MM.1S (cell line): ENCODE results near the gene RGS7.

ENCODE experiments used
- DNase-seq: peaks from one replicate; pipeline ENCODE4 v3.0.0-alpha.2; 2015
- H2AFZ ChIP-seq: fragments of 300-600 bp; sonication (generic); 2 replicates; pipeline ENCODE4 v1.6.0; 2016; ENCODE audit warnings: antibody characterized with exemption, low read length
- H3F3A ChIP-seq: fragments of 300-600 bp; sonication (generic); 2 replicates; pipeline ENCODE4 v1.6.1; 2016; ENCODE audit warnings: mild to moderate bottlenecking, antibody characterized with exemption, low read length, moderate library complexity, mixed read lengths; ENCODE audit not compliant: insufficient read depth
- H3K27ac ChIP-seq: fragments of 300-600 bp; sonication (generic); 2 replicates; pipeline ENCODE4 v1.5.1; 2016; ENCODE audit warnings: mild to moderate bottlenecking, low read length
- H3K27me3 ChIP-seq: fragments of 300-600 bp; sonication (generic); replicated peaks from 2 replicates; pipeline ENCODE4 v1.6.0; 2016; ENCODE audit warnings: low read length; ENCODE audit not compliant: insufficient read depth
- H3K36me3 ChIP-seq: fragments of 300-600 bp; sonication (generic); replicated peaks from 2 replicates; pipeline ENCODE4 v1.6.1; 2016; ENCODE audit warnings: mild to moderate bottlenecking, low read length, mixed read lengths; ENCODE audit not compliant: insufficient read depth
- H3K4me1 ChIP-seq: fragments of 300-600 bp; sonication (generic); 2 replicates; pipeline ENCODE4 v1.6.1; 2016; ENCODE audit warnings: low read length, mixed read lengths
- H3K4me2 ChIP-seq: fragments of 300-600 bp; sonication (generic); 2 replicates; pipeline ENCODE4 v1.6.0; 2016; ENCODE audit warnings: low read depth, low read length
- H3K4me3 ChIP-seq: fragments of 300-600 bp; sonication (generic); 2 replicates; pipeline ENCODE4 v1.5.1; 2016; ENCODE audit warnings: low read length, mixed read lengths
- H3K79me2 ChIP-seq: fragments of 300-600 bp; sonication (generic); 2 replicates; pipeline ENCODE4 v1.6.1; 2016; ENCODE audit warnings: mixed run types, low read length, mixed read lengths
- H3K9ac ChIP-seq: fragments of 300-600 bp; sonication (generic); 2 replicates; pipeline ENCODE4 v1.6.1; 2016; ENCODE audit warnings: low read length, mixed read lengths
- H3K9me2 ChIP-seq: fragments of 300-600 bp; sonication (generic); replicated peaks from 2 replicates; pipeline ENCODE4 v1.6.1; 2016; ENCODE audit warnings: mild to moderate bottlenecking, low read length, mixed read lengths; ENCODE audit not compliant: insufficient read depth
- H3K9me3 ChIP-seq: fragments of 300-600 bp; sonication (generic); replicated peaks from 2 replicates; pipeline ENCODE4 v1.6.1; 2016; ENCODE audit warnings: mild to moderate bottlenecking, low read length, mixed read lengths; ENCODE audit not compliant: insufficient read depth
- H4K20me1 ChIP-seq: fragments of 300-600 bp; sonication (generic); 2 replicates; pipeline ENCODE4 v1.6.1; 2016; ENCODE audit warnings: mild to moderate bottlenecking, low read length, moderate library complexity, mixed read lengths; ENCODE audit not compliant: insufficient read depth
- EZH2 ChIP-seq: fragments of 300-600 bp; sonication (generic); optimal IDR thresholded peaks from 2 replicates; pipeline ENCODE3; 2017; ENCODE audit warnings: low read depth, mild to moderate bottlenecking, antibody characterized with exemption, low read length, mixed read lengths
- EZH2phosphoT487 ChIP-seq: fragments of 300-600 bp; sonication (generic); IDR thresholded peaks from 2 replicates; pipeline ENCODE4 v1.6.1; 2018; ENCODE audit warnings: antibody characterized with exemption, low read length
- TF ChIP-seq, protein P1 (sequence below): fragments of 300-600 bp; sonication (generic); IDR thresholded peaks from 2 replicates; pipeline ENCODE4 v1.5.1; 2016; ENCODE audit warnings: antibody characterized with exemption, low read length, mixed read lengths

Gene RGS7

DNA sequence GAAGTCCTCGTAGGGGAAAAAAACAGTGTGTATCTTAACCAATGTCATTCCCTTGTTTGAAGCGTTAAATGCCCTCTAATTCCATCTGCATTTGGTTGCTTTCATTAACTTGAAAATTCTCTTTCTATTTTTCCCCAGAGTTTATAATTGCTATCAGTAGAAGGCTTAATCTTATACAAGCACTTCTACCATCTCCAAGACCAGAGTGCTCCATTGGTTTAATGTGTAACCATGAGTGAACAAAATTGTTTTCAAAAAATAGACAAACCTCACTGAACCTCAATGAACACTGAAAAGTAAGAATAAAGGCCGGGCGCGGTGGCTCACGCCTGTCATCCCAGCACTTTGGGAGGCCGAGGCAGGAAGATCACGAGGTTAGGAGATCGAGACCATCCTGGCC, 141.3 kb downstream of the RGS7 start:
- Histone ChIP-seq H3K9ac (no peak overlapping the region), H2AFZ (no peak overlapping the region), H3K9me2 (no peaks in the 10 kb centered on the region), H3F3A (no peaks in the 10 kb centered on the region), H3K4me3 (no peak overlapping the region), H3K27ac (no peak overlapping the region), H3K79me2 (no peaks in the 10 kb centered on the region), H3K9me3 (no peaks in the 10 kb centered on the region), H3K4me1 (no peaks in the 10 kb centered on the region), H4K20me1 (no peaks in the 10 kb centered on the region), H3K36me3 (no peaks in the 10 kb centered on the region), H3K27me3 (no peaks in the 10 kb centered on the region), H3K4me2 (no peak overlapping the region)
- DNase-seq = no peak
- no peak for TF ChIP-seq EZH2
- no peak for TF ChIP-seq EZH2phosphoT487

DNA sequence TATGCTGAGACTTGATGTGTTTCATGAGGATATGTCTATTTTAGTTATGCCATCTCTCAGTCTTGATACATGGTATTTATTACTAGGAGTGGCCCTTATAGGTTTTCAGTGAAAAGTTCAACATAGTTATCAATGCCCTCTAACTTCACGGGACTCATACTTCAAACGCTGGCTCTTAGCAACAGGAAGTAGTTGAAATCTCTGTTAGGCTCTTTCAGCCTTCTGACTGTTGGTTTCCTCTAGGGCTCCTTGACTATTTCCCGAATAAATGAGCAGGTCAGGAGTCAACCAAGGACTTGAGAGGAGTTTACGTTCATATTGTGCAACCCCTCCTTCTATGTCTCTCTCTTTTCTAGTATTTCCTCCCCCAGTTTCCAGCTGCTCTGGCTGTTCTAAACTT, 141.8 kb downstream of the RGS7 start:
- no peak overlapping the region for H3K4me2 ChIP-seq
- H4K20me1 ChIP-seq = no peaks in the 10 kb centered on the region
- no peak for TF ChIP-seq EZH2phosphoT487
- TF ChIP-seq, protein P1, sequence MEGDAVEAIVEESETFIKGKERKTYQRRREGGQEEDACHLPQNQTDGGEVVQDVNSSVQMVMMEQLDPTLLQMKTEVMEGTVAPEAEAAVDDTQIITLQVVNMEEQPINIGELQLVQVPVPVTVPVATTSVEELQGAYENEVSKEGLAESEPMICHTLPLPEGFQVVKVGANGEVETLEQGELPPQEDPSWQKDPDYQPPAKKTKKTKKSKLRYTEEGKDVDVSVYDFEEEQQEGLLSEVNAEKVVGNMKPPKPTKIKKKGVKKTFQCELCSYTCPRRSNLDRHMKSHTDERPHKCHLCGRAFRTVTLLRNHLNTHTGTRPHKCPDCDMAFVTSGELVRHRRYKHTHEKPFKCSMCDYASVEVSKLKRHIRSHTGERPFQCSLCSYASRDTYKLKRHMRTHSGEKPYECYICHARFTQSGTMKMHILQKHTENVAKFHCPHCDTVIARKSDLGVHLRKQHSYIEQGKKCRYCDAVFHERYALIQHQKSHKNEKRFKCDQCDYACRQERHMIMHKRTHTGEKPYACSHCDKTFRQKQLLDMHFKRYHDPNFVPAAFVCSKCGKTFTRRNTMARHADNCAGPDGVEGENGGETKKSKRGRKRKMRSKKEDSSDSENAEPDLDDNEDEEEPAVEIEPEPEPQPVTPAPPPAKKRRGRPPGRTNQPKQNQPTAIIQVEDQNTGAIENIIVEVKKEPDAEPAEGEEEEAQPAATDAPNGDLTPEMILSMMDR = no peak
- H3K9me2 ChIP-seq = no peaks in the 10 kb centered on the region
- no peaks in the 10 kb centered on the region for H3F3A ChIP-seq
- H3K4me3 ChIP-seq = no peak overlapping the region
- no peak overlapping the region for H2AFZ ChIP-seq
- no peaks in the 10 kb centered on the region for H3K79me2 ChIP-seq
- H3K9me3 ChIP-seq = no peaks in the 10 kb centered on the region
- no peaks in the 10 kb centered on the region for H3K36me3 ChIP-seq
- DNase-seq = no peak
- H3K4me1 ChIP-seq = no peaks in the 10 kb centered on the region
- H3K27me3 ChIP-seq = no peaks in the 10 kb centered on the region
- H3K27ac ChIP-seq = no peak overlapping the region
- H3K9ac ChIP-seq = no peak overlapping the region

DNA sequence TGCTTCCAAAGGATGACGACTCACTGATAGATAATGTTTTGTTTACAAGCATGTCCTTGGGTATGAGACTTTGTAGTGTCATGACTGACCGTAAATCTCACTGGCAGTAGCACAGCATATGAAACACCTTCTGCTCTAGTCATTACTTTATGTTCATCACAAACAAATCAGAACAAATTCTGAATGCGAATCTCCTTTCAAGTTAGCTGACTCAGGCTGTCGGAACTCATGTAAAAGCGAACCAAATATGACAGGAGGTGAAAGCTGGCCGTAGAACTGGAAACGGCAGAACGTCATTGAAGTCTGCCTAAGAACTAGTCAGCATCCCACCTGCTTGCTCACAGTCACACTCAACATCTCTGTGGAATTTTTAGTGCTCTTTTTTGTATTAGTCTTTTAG, 143.9 kb downstream of the RGS7 start:
- Histone ChIP-seq H3K27ac (no peak overlapping the region), H3K9me3 (no peaks in the 10 kb centered on the region), H4K20me1 (no peaks in the 10 kb centered on the region), H3K36me3 (no peaks in the 10 kb centered on the region), H3K9me2 (no peaks in the 10 kb centered on the region), H3K4me1 (no peaks in the 10 kb centered on the region), H3K27me3 (no peaks in the 10 kb centered on the region), H2AFZ (no peak overlapping the region), H3K4me3 (no peak overlapping the region), H3F3A (no peaks in the 10 kb centered on the region), H3K79me2 (no peaks in the 10 kb centered on the region), H3K9ac (no peak overlapping the region), H3K4me2 (no peak overlapping the region)
- TF ChIP-seq EZH2 = no peak
- TF ChIP-seq EZH2phosphoT487 = no peak
- TF ChIP-seq, protein P1 = no peak
- no peak for DNase-seq

DNA sequence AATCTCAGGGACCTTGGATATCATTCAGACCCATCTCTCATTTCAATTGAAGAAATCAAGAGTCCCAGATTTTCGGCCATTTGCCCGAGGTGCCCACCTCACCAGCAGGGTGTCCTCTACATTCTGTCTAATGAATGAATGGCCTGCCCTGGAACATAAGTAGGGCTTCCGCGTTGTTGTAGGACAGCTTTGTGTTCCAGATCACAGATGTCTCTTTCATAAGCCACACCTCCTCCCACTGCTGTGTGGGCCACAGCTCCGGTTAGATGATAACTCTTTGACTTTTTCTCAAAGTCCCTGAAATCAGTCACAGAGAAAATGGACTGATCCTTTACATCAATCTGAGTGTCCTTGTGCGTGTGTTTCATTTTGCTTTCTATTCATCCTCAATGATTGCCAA, 144.4 kb downstream of the RGS7 start:
- Histone ChIP-seq H3K4me2 (no peak overlapping the region), H3K4me1 (no peaks in the 10 kb centered on the region), H3K27me3 (no peaks in the 10 kb centered on the region), H3K36me3 (no peaks in the 10 kb centered on the region), H3K79me2 (no peaks in the 10 kb centered on the region), H3K27ac (no peak overlapping the region), H3K4me3 (no peak overlapping the region), H3K9me2 (no peaks in the 10 kb centered on the region), H3K9me3 (no peaks in the 10 kb centered on the region), H3F3A (no peaks in the 10 kb centered on the region), H2AFZ (no peak overlapping the region), H3K9ac (no peak overlapping the region), H4K20me1 (no peaks in the 10 kb centered on the region)
- TF ChIP-seq EZH2 = no peak
- TF ChIP-seq, protein P1 = no peak
- no peak for TF ChIP-seq EZH2phosphoT487
- no peak for DNase-seq
